H7 (cell line): ENCODE data around the gene CTSA. TPM values are rescaled to one million over a fixed set of nuclear protein-coding genes. Genes with fewer than 3 reads are reported as not detected.
"Not testable (repeated sequence)": the region's sequence is repeated elsewhere in the genome, so short reads cannot be mapped to it uniquely, and the experiment has no call there.

Source experiments
- DNase-seq: peaks from one replicate; pipeline ENCODE4 v3.0.0; 2012
- H3K27me3 ChIP-seq: 2 replicates; pipeline ENCODE4 v1.6.0; 2011; ENCODE audit warnings: mild to moderate bottlenecking, low read length; ENCODE audit not compliant: control insufficient read depth, insufficient read depth
- H3K36me3 ChIP-seq: replicated peaks from 2 replicates; pipeline ENCODE4 v1.5.1; 2011; ENCODE audit warnings: low read length; ENCODE audit not compliant: control insufficient read depth, insufficient read depth
- H3K4me3 ChIP-seq: 2 replicates; pipeline ENCODE4 v1.5.1; 2011; ENCODE audit warnings: low read depth, mild to moderate bottlenecking, control low read depth, low read length, moderate library complexity; ENCODE audit not compliant: insufficient read depth
- total RNA-seq: library from RNA; depleted of rRNA; stranded (reverse); fragments of >200 nt; shearing (Covaris generic); gene quantifications from 2 replicates; pipeline ENCODE4 v1.2.3, GENCODE V29; 2014

Gene CTSA
- total RNA-seq, 1 experiment from 2014 or later, result 41.8 TPM

GRCh38 chr20:45925821-45926506 is 34.8 kb downstream of the CTSA start:
- no peaks in the 10 kb centered on the region for H3K27me3 ChIP-seq
- no peak overlapping the region for H3K4me3 ChIP-seq
- no peak for DNase-seq
- H3K36me3 ChIP-seq, result no peaks in the 10 kb centered on the region

- no peak for DNase-seq
- no peak overlapping the region for H3K4me3 ChIP-seq
- no peaks in the 10 kb centered on the region for H3K27me3 ChIP-seq
- H3K36me3 ChIP-seq, result no peaks in the 10 kb centered on the region
These were observed 35.6 kb downstream of the CTSA start for GRCh38 chr20:45926731-45927070.

- DNase-seq, result no peak
- Histone ChIP-seq H3K4me3 (no peak overlapping the region), H3K27me3 (no peaks in the 10 kb centered on the region), H3K36me3 (no peaks in the 10 kb centered on the region)
These were observed 36.1 kb downstream of the CTSA start for GRCh38 chr20:45927071-45927878.

GRCh38 chr20:45931680-45932079 is 40.5 kb downstream of the CTSA start:
- not testable (repeated sequence) for H3K36me3 ChIP-seq, DNase-seq, H3K27me3 ChIP-seq, H3K4me3 ChIP-seq

- Histone ChIP-seq H3K27me3 (no peaks in the 10 kb centered on the region), H3K4me3 (peak overlapping the region; percentile 100), H3K36me3 (peaks cover 10% of the 10 kb centered on the region)
- peak; percentile 93 for DNase-seq
These were observed 42.3 kb downstream of the CTSA start for GRCh38 chr20:45933266-45934045.

- DNase-seq, result peak; percentile 84
- H3K4me3 ChIP-seq, result peak overlapping the region; percentile 100
- H3K27me3 ChIP-seq, result no peaks in the 10 kb centered on the region
- H3K36me3 ChIP-seq, result peaks cover 12% of the 10 kb centered on the region
These were observed 43.0 kb downstream of the CTSA start for GRCh38 chr20:45934046-45934585.

GRCh38 chr20:45934586-45935415 is 43.7 kb downstream of the CTSA start, which contains the start of gene PCIF1:
TSS of gene PCIF1 (plus strand) at chr20:45934683. CDS start at chr20:45939000, 4,317 bp downstream.
- Histone ChIP-seq H3K36me3 (peaks cover 17% of the 10 kb centered on the region), H3K27me3 (no peaks in the 10 kb centered on the region), H3K4me3 (peak within 1 kb of the TSS; percentile 100)
- peak; percentile 100 for DNase-seq

- DNase-seq, result no peak
- no peaks in the 10 kb centered on the region for H3K27me3 ChIP-seq
- H3K4me3 ChIP-seq, result peak overlapping the region; percentile 62
- peaks cover 23% of the 10 kb centered on the region for H3K36me3 ChIP-seq
These were observed 44.4 kb downstream of the CTSA start for GRCh38 chr20:45935416-45936046.

GRCh38 chr20:45937765-45938164 is 46.6 kb downstream of the CTSA start:
- no peak for DNase-seq
- Histone ChIP-seq H3K4me3 (no peak overlapping the region), H3K36me3 (peaks cover 29% of the 10 kb centered on the region), H3K27me3 (no peaks in the 10 kb centered on the region)

GRCh38 chr20:45938727-45939438 is 47.7 kb downstream of the CTSA start:
- Histone ChIP-seq H3K4me3 (no peak overlapping the region), H3K36me3 (peaks cover 40% of the 10 kb centered on the region)
- DNase-seq, result peak; percentile 88

GRCh38 chr20:45940053-45940452 is 48.9 kb downstream of the CTSA start:
- Histone ChIP-seq H3K36me3 (peaks cover 51% of the 10 kb centered on the region), H3K4me3 (no peak overlapping the region)
- DNase-seq, result peak; percentile 20

More at GRCh38 chr20:45938727-45939438, 47.7 kb downstream of the CTSA start:
- no peaks in the 10 kb centered on the region for H3K27me3 ChIP-seq

GRCh38 chr20:45940469-45940868 is 49.3 kb downstream of the CTSA start:
- H3K4me3 ChIP-seq, result no peak overlapping the region
- peak; percentile 21 for DNase-seq
- no peaks in the 10 kb centered on the region for H3K27me3 ChIP-seq
- peaks cover 54% of the 10 kb centered on the region for H3K36me3 ChIP-seq

More at GRCh38 chr20:45940053-45940452, 48.9 kb downstream of the CTSA start:
- no peaks in the 10 kb centered on the region for H3K27me3 ChIP-seq

GRCh38 chr20:45943613-45944012 is 52.5 kb downstream of the CTSA start:
- H3K4me3 ChIP-seq, result no peak overlapping the region
- no peak for DNase-seq
- peaks cover 63% of the 10 kb centered on the region for H3K36me3 ChIP-seq
- no peaks in the 10 kb centered on the region for H3K27me3 ChIP-seq
